ENCODE results near the gene FAM81B. TPM values are rescaled to one million over a fixed set of nuclear protein-coding genes. Genes with fewer than 3 reads are reported as not detected.

Gene FAM81B
- total RNA-seq, 2 donors from 2014 or later = 1.3 TPM; not detected in 1

GRCh38 chr5:95411474-95411873 lies 20.3 kb downstream of the FAM81B start:
- H3K4me3 ChIP-seq = no peak overlapping the region
- 83 to 92% methylated on average over 2 of the region's 2 CpGs for WGBS, 2 donors
- H3K27me3 ChIP-seq = no peaks in the 10 kb centered on the region
- intact Hi-C loops (cut with DNase I) = no loop called here
- ATAC-seq (no peak), DNase-seq (no peak)
- H3K27ac ChIP-seq = no peak overlapping the region
- H3K36me3 ChIP-seq (replicated peaks in 1 of 2; ENCODE audit: insufficient read depth in 1 of 2, low read depth in 2 of 2) = no peaks in the 10 kb centered on the region
- no peaks in the 10 kb centered on the region for H3K9me3 ChIP-seq
- H3K4me1 ChIP-seq = peaks cover 16% of the 10 kb centered on the region
- TF ChIP-seq CTCF (IDR thresholded peaks at IDR 0.05) (no peak), POLR2A (IDR thresholded peaks at IDR 0.05) (no peak)

- no peak for ATAC-seq
- H3K27me3 ChIP-seq = no peaks in the 10 kb centered on the region
- no peak overlapping the region for H3K27ac ChIP-seq
- H3K4me1 ChIP-seq = peaks cover 13% of the 10 kb centered on the region
- 75 to 79% methylated on average over 4 of the region's 4 CpGs for WGBS, 2 donors
- intact Hi-C loops (cut with DNase I) = no loop called here
- no peaks in the 10 kb centered on the region for H3K36me3 ChIP-seq (replicated peaks in 1 of 2; ENCODE audit: insufficient read depth in 1 of 2, low read depth in 2 of 2)
- no peak for DNase-seq
- no peak for TF ChIP-seq CTCF (IDR thresholded peaks at IDR 0.05)
- H3K9me3 ChIP-seq = no peaks in the 10 kb centered on the region
- no peak overlapping the region for H3K4me3 ChIP-seq
Measured at GRCh38 chr5:95414451-95414850, 23.3 kb downstream of the FAM81B start.

GRCh38 chr5:95417971-95418370 lies 26.8 kb downstream of the FAM81B start:
- ATAC-seq (no peak), DNase-seq (no peak)
- WGBS, 2 donors = 86 to 93% methylated on average over 3 of the region's 3 CpGs
- Histone ChIP-seq H3K36me3 (replicated peaks in 1 of 2; ENCODE audit: insufficient read depth in 1 of 2, low read depth in 2 of 2) (no peaks in the 10 kb centered on the region), H3K4me3 (no peak overlapping the region), H3K9me3 (no peaks in the 10 kb centered on the region), H3K4me1 (no peaks in the 10 kb centered on the region), H3K27me3 (no peaks in the 10 kb centered on the region), H3K27ac (no peak overlapping the region)
- TF ChIP-seq CTCF (IDR thresholded peaks at IDR 0.05) (no peak), POLR2A (IDR thresholded peaks at IDR 0.05) (no peak)
- intact Hi-C loops (cut with DNase I) = no loop called here

- H3K4me1 ChIP-seq = no peaks in the 10 kb centered on the region
- no peak for TF ChIP-seq CTCF (IDR thresholded peaks at IDR 0.05)
- no peak for TF ChIP-seq POLR2A (IDR thresholded peaks at IDR 0.05)
- ATAC-seq (no peak), DNase-seq (no peak)
- H3K9me3 ChIP-seq = no peaks in the 10 kb centered on the region
- WGBS, 2 donors = 45 to 52% methylated on average over 3 of the region's 3 CpGs
- H3K27me3 ChIP-seq = no peaks in the 10 kb centered on the region
- no peaks in the 10 kb centered on the region for H3K36me3 ChIP-seq (replicated peaks in 1 of 2; ENCODE audit: insufficient read depth in 1 of 2, low read depth in 2 of 2)
- intact Hi-C loops (cut with DNase I) = no loop called here
- H3K27ac ChIP-seq = no peak overlapping the region
- no peak overlapping the region for H3K4me3 ChIP-seq
Measured at GRCh38 chr5:95422838-95423237, 31.7 kb downstream of the FAM81B start.

GRCh38 chr5:95424016-95424415 lies 32.9 kb downstream of the FAM81B start:
- 73 to 83% methylated on average over 4 of the region's 4 CpGs for WGBS, 2 donors
- DNase-seq = no peak

More at GRCh38 chr5:95424016-95424415, 32.9 kb downstream of the FAM81B start:
- intact Hi-C loops (cut with DNase I) = no loop called here
- Histone ChIP-seq H3K27ac (no peak overlapping the region), H3K4me1 (no peaks in the 10 kb centered on the region), H3K36me3 (replicated peaks in 1 of 2; ENCODE audit: insufficient read depth in 1 of 2, low read depth in 2 of 2) (no peaks in the 10 kb centered on the region), H3K27me3 (no peaks in the 10 kb centered on the region), H3K4me3 (no peak overlapping the region), H3K9me3 (no peaks in the 10 kb centered on the region)
- no peak for ATAC-seq
- TF ChIP-seq POLR2A (IDR thresholded peaks at IDR 0.05) = no peak
